OCI-LY3 (cell line): ENCODE measurements around the gene MAGI1.
"Not testable (repeated sequence)": the region's sequence is repeated elsewhere in the genome, so short reads cannot be mapped to it uniquely, and the experiment has no call there.

Experiments
- H2AFZ ChIP-seq: fragments of 200-600, 300-600 bp; shearing (Covaris generic); 2 replicates; pipeline ENCODE4 v1.6.0; 2014; ENCODE audit warnings: antibody characterized with exemption, low read depth, low read length
- H3K27ac ChIP-seq: fragments of 200-600, 300-600 bp; sonication (generic); 2 replicates; pipeline ENCODE4 v1.5.1; 2014; ENCODE audit warnings: mild to moderate bottlenecking, low read length, moderate library complexity, mixed read lengths
- H3K27me3 ChIP-seq: fragments of 200-600, 300-600 bp; sonication (generic); 2 replicates; pipeline ENCODE4 v1.6.1; 2014; ENCODE audit warnings: low read depth, low read length, mixed read lengths
- H3K36me3 ChIP-seq: fragments of 200-600, 300-600 bp; sonication (generic); replicated peaks from 2 replicates; pipeline ENCODE3; 2014; ENCODE audit warnings: low read depth, low read length, mixed read lengths
- H3K4me1 ChIP-seq: fragments of 300-600, 200-600 bp; sonication (generic); 2 replicates; pipeline ENCODE4 v1.6.1; 2014; ENCODE audit warnings: low read length, mixed read lengths
- H3K4me2 ChIP-seq: fragments of 200-600, 300-600 bp; sonication (generic); 2 replicates; pipeline ENCODE4 v1.6.1; 2014; ENCODE audit warnings: low read length, mixed read lengths
- H3K4me3 ChIP-seq: fragments of 300-600, 200-600 bp; sonication (generic); 2 replicates; pipeline ENCODE4 v1.5.1; 2014; ENCODE audit warnings: antibody characterized with exemption, mild to moderate bottlenecking, low read length, moderate library complexity
- H3K79me2 ChIP-seq: fragments of 300-600, 200-600 bp; shearing (Covaris generic); 2 replicates; pipeline ENCODE4 v1.6.1; 2014; ENCODE audit warnings: mild to moderate bottlenecking, low read length, mixed read lengths
- H3K9ac ChIP-seq: fragments of 300-600, 200-600 bp; shearing (Covaris generic); 2 replicates; pipeline ENCODE4 v1.6.0; 2014; ENCODE audit warnings: mild to moderate bottlenecking, low read length, moderate library complexity
- H3K9me3 ChIP-seq: fragments of 200-600, 300-600 bp; shearing (Covaris generic); 2 replicates; pipeline ENCODE4 v1.6.1; 2014; ENCODE audit warnings: low read length, mixed read lengths; ENCODE audit not compliant: insufficient read depth
- H4K20me1 ChIP-seq: fragments of 200-600, 300-600 bp; sonication (generic); 2 replicates; pipeline ENCODE4 v1.6.1; 2016; ENCODE audit warnings: low read length, mixed read lengths; ENCODE audit not compliant: insufficient read depth
- CTCF ChIP-seq: fragments of 200-600, 300-600 bp; sonication (generic); IDR thresholded peaks from 2 replicates; pipeline ENCODE4 v1.5.1; 2014; ENCODE audit warnings: antibody characterized with exemption, low read length, low read depth
- EZH2phosphoT487 ChIP-seq: fragments of 200-600 bp; shearing (Covaris generic); IDR thresholded peaks from 2 replicates; pipeline ENCODE4 v1.6.1; 2018; ENCODE audit warnings: antibody characterized with exemption, mixed run types, low read depth

The MAGI1 gene

DNA sequence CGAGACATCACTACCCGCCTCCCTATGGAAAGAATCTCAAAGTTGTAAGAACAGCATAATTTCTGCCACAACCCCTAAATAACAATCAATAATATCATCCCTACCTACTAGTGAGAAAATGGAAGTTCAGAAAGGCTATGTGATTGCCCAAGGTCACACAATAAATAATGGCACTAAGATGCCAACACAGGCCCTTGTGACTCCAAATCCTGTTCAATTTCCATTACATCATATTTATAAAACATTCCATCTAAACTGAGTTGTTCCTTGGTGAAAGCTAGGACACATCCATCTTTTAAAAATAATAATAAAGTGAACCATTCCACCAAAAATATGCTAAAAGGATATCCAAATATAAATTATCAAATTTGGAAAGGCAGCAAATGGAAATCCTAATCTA lies 144.6 kb downstream of the MAGI1 start:
- H3K9me3 ChIP-seq, result no peaks in the 10 kb centered on the region
- H3K27ac ChIP-seq, result no peak overlapping the region
- H3K79me2 ChIP-seq, result no peaks in the 10 kb centered on the region
- no peaks in the 10 kb centered on the region for H3K36me3 ChIP-seq
- H3K4me3 ChIP-seq, result no peak overlapping the region
- no peak overlapping the region for H3K9ac ChIP-seq
- peaks cover 13% of the 10 kb centered on the region; the same call in 1 of the 2 replicates for H3K27me3 ChIP-seq
- TF ChIP-seq EZH2phosphoT487, result no peak
- TF ChIP-seq CTCF, result no peak
- no peaks in the 10 kb centered on the region for H3K4me1 ChIP-seq
- H2AFZ ChIP-seq, result no peak overlapping the region
- H4K20me1 ChIP-seq, result no peaks in the 10 kb centered on the region
- no peak overlapping the region for H3K4me2 ChIP-seq

DNA sequence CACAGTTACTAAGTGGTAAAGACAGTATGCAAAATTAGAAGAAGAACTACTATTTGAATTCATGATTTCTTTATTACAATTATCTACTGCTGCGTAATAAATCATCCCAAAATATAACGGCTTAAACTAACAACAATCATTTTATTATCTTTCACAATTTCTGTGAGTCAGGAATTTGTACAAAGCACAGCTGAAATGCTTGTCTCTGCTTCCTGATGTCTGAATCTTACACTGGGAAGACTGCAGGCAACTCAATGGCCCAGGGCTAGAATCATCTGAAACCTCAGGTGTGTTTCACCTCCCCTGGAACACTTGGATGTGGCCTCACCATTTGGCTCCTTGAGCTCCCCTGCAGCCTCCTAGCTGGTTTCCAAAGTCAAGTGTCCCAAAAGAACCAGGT lies 145.1 kb downstream of the MAGI1 start:
- Histone ChIP-seq H3K4me3 (no peak overlapping the region), H2AFZ (no peak overlapping the region), H3K36me3 (no peaks in the 10 kb centered on the region), H3K4me1 (no peaks in the 10 kb centered on the region), H3K27me3 (peaks cover 11% of the 10 kb centered on the region; the same call in 1 of the 2 replicates), H3K9me3 (no peaks in the 10 kb centered on the region), H3K4me2 (no peak overlapping the region), H4K20me1 (no peaks in the 10 kb centered on the region), H3K9ac (no peak overlapping the region), H3K79me2 (no peaks in the 10 kb centered on the region), H3K27ac (no peak overlapping the region)
- TF ChIP-seq EZH2phosphoT487 (no peak), CTCF (no peak)

DNA sequence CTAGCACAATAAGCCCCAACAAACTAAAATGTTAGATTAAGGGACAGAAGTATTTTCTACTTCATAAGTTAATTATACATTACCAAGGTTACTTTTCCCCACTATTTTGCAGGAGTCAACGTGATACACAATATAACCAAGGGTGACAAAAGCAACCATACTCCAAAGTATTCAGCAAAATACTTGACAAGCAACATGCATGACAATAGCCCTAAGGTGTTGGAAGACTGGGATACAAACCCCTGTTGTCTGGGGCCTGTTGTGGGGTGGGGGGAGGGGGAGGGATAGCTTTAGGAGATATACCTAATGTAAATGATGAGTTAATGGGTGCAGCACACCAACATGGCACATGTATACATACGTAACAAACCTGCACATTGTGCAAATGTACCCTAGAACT lies 147.2 kb downstream of the MAGI1 start:
- H3K79me2 ChIP-seq, H3K9ac ChIP-seq, H3K27me3 ChIP-seq, H2AFZ ChIP-seq, H4K20me1 ChIP-seq, H3K9me3 ChIP-seq, H3K4me2 ChIP-seq, H3K27ac ChIP-seq, H3K4me1 ChIP-seq, H3K36me3 ChIP-seq, H3K4me3 ChIP-seq: not testable (repeated sequence)

GRCh38 chr3:65890328-65890727 lies 148.4 kb downstream of the MAGI1 start:
- Histone ChIP-seq H3K27ac (no peak overlapping the region), H3K36me3 (no peaks in the 10 kb centered on the region), H4K20me1 (no peaks in the 10 kb centered on the region), H3K79me2 (no peaks in the 10 kb centered on the region), H3K4me2 (no peak overlapping the region), H3K27me3 (peaks cover 6% of the 10 kb centered on the region; the same call in 1 of the 2 replicates), H3K4me3 (no peak overlapping the region), H2AFZ (no peak overlapping the region), H3K9me3 (no peaks in the 10 kb centered on the region), H3K9ac (no peak overlapping the region), H3K4me1 (no peaks in the 10 kb centered on the region)
- TF ChIP-seq CTCF (no peak), EZH2phosphoT487 (no peak)

DNA sequence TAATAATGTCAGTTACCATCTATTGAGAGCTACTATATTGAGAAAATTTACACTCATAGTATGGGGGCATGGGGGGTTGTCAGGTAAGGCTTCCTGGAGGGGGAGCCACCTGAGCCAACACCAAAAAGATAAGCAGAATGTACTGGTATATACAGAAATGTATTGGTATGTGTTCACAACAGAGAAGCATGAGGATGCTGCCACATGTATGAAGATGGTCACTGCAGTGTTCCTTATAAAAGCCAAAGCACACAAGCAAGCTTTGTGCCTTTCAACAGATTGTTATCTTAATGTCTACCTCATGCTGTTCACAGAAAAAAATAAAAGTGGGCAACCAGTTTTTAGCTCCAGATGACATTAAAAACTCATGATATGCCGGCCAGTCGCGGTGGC lies 149.0 kb downstream of the MAGI1 start:
- Histone ChIP-seq H3K27me3 (0 out of 2 replicates have a peak, but pooled peaks cover 1% of the 10 kb centered on the region), H3K4me1 (no peaks in the 10 kb centered on the region), H3K27ac (no peak overlapping the region), H3K4me2 (no peak overlapping the region), H3K4me3 (no peak overlapping the region), H4K20me1 (no peaks in the 10 kb centered on the region), H3K36me3 (no peaks in the 10 kb centered on the region), H2AFZ (no peak overlapping the region), H3K9ac (no peak overlapping the region), H3K9me3 (no peaks in the 10 kb centered on the region), H3K79me2 (no peaks in the 10 kb centered on the region)
- TF ChIP-seq EZH2phosphoT487 (no peak), CTCF (no peak)
